Amygdala (tissue), 56 donors: ENCODE results near the gene LAMA3.
A peak's percentile ranks its signal among the peaks of the same experiment; 100 is the strongest.

Experiments used
- DNase-seq, 56 donors: peaks; one replicate each; lab custom pipeline; 2025; lab: John Stamatoyannopoulos, UW

Gene LAMA3

GRCh38 chr18:23689031-23689615, at the start of gene LAMA3:
Gene LAMA3, plus strand, starts transcription at chr18:23689453. Its CDS starts 231 bp downstream, at chr18:23689684.
- peak in 26 of 56 donors; percentile 3 to 50 (median 12) for DNase-seq

GRCh38 chr18:23640052-23640451, 49.2 kb upstream of the LAMA3 start:
- DNase-seq = no peak

GRCh38 chr18:23641143-23641720, 48.0 kb upstream of the LAMA3 start:
- DNase-seq = no peak

GRCh38 chr18:23641937-23642666, 47.2 kb upstream of the LAMA3 start:
- no peak for DNase-seq

- no peak for DNase-seq
These were observed 45.3 kb upstream of the LAMA3 start for GRCh38 chr18:23643815-23644490.

GRCh38 chr18:23645568-23646175, 43.6 kb upstream of the LAMA3 start:
- DNase-seq = no peak

- DNase-seq = no peak
These were observed 43.0 kb upstream of the LAMA3 start for GRCh38 chr18:23646282-23646681.

- DNase-seq = no peak
These were observed 40.8 kb upstream of the LAMA3 start for GRCh38 chr18:23648456-23648855.

- DNase-seq = no peak
These were observed 40.2 kb upstream of the LAMA3 start for GRCh38 chr18:23648940-23649607.

- DNase-seq = no peak
These were observed 38.0 kb upstream of the LAMA3 start for GRCh38 chr18:23650968-23651927.

GRCh38 chr18:23652232-23652631, 37.0 kb upstream of the LAMA3 start:
- DNase-seq = no peak

GRCh38 chr18:23658285-23658684, 31.0 kb upstream of the LAMA3 start:
- DNase-seq = no peak

GRCh38 chr18:23661735-23662308, 27.4 kb upstream of the LAMA3 start:
- DNase-seq = no peak

- DNase-seq = peak in 25 of 56 donors; percentile 1 to 54 (median 16)
These were observed 26.7 kb upstream of the LAMA3 start, which contains the start of gene ANKRD29 for GRCh38 chr18:23662309-23663263. Gene ANKRD29, minus strand, starts transcription at chr18:23662911. Its CDS starts 181 bp downstream, at chr18:23662730.

- DNase-seq = no peak
These were observed 24.6 kb upstream of the LAMA3 start for GRCh38 chr18:23664674-23665073.

GRCh38 chr18:23667114-23667513, 22.1 kb upstream of the LAMA3 start:
- DNase-seq = no peak

GRCh38 chr18:23668731-23669130, 20.5 kb upstream of the LAMA3 start:
- no peak for DNase-seq
